GM12891 (cell line): ENCODE results near the gene CFAP74.

Source experiments
- POLR2A ChIP-seq: IDR thresholded peaks from 2 replicates; pipeline ENCODE4 v1.6.1; 2011; ENCODE audit warnings: low read depth, low read length, control low read depth
- POLR2AphosphoS5 ChIP-seq: IDR thresholded peaks from 2 replicates; pipeline ENCODE4 v1.6.1; 2011; ENCODE audit warnings: low read depth, low read length, control low read depth
- POU2F2 ChIP-seq: IDR thresholded peaks from 2 replicates; pipeline ENCODE4 v1.6.1; 2011; ENCODE audit warnings: low read depth, mild to moderate bottlenecking, control low read depth, low read length, moderate library complexity
- TAF1 ChIP-seq: IDR thresholded peaks from 2 replicates; pipeline ENCODE4 v1.6.1; 2011; ENCODE audit warnings: low read depth, low read length, control low read depth

DNA sequence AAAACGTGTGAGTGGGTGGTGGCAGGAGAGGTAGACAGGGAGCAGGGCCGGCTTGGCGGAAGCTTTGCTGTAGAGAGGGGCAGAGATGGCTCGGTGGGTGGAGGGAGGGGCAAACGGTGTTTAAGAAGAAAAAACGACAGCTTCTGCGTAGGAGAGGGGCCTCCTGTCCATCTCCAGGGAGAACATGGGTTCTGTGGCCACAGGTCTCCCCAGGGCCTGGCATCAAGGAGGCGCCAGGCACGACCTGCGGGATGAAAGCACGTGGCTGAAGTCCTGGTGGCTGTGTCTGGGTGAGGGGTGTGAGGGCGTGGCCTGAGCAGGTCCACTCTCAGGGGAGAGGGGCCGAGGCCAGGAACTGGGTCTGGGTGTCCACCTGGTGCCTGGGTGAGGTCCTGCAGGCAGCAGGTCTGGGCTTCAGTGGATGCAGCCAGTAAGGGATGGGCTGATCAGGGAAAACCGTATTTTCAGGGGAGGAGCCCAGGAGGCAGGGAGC lies 45.7 kb upstream of the CFAP74 start:
- TF ChIP-seq POLR2A (no peak), POLR2AphosphoS5 (no peak), TAF1 (no peak), POU2F2 (no peak)
